ENCODE measurements around the gene COQ2.
"Not testable (repeated sequence)": the region's sequence is repeated elsewhere in the genome, so short reads cannot be mapped to it uniquely, and the experiment has no call there.

The COQ2 gene, protein sequence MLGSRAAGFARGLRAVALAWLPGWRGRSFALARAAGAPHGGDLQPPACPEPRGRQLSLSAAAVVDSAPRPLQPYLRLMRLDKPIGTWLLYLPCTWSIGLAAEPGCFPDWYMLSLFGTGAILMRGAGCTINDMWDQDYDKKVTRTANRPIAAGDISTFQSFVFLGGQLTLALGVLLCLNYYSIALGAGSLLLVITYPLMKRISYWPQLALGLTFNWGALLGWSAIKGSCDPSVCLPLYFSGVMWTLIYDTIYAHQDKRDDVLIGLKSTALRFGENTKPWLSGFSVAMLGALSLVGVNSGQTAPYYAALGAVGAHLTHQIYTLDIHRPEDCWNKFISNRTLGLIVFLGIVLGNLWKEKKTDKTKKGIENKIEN

GRCh38 chr4:83284193-83285054 lies at the start of gene COQ2:
COQ2 (minus strand) TSS chr4:83284798; CDS start chr4:83284764, 34 bp downstream.
- in situ Hi-C loops (cut with MboI; ENCODE audit: low sequenced_read_pairs) = no loop called here

DNA sequence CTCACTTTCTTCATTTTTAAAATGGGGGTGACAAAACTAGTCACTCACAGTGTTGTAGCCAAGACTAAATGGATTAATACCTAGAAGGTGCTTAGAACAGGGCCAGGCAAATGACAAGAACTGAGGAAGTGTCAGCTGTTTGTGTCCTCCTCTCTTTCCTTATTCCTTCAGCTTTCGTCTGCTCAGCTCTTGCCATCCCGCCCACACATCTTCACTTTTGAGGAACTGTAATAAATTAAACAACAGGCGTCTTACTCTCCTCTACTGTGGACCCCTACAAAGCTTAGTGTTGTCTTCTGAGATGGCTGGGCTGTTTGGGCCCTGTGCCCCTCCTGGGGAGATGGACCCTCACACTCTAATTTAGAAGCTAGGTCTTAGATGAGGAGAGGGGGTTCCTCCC lies 47.4 kb upstream of the COQ2 start:
- in situ Hi-C loops (cut with MboI; ENCODE audit: low sequenced_read_pairs) = no loop called here

DNA sequence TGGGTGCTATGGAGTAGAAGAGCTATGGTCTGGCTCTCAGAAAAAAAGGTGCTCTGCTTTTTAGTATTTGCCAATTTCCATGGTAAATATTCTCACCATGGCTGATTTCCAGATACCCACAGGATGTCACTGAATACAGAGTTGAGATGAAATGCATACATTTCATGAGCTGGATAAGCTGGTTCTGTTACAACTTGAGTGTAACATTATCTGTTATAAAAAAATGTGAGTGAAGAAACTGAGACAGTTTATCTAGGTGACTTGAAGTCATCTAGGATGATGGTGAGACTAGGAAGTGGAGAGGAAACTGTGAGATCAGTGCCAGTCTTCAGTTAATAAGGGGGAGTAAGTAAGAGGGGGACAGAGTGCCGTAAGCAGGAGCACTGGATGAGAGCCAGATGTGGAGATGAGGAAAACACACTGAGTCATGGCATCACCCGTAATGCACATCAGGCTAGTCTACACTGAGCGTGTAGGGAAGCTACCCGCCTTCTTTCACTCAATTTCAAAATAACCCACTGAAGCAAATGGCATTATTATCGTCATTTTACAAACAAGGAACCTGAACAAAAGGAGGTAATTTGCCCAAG lies 45.0 kb upstream of the COQ2 start:
- in situ Hi-C loops (cut with MboI; ENCODE audit: low sequenced_read_pairs) = no loop called here

DNA sequence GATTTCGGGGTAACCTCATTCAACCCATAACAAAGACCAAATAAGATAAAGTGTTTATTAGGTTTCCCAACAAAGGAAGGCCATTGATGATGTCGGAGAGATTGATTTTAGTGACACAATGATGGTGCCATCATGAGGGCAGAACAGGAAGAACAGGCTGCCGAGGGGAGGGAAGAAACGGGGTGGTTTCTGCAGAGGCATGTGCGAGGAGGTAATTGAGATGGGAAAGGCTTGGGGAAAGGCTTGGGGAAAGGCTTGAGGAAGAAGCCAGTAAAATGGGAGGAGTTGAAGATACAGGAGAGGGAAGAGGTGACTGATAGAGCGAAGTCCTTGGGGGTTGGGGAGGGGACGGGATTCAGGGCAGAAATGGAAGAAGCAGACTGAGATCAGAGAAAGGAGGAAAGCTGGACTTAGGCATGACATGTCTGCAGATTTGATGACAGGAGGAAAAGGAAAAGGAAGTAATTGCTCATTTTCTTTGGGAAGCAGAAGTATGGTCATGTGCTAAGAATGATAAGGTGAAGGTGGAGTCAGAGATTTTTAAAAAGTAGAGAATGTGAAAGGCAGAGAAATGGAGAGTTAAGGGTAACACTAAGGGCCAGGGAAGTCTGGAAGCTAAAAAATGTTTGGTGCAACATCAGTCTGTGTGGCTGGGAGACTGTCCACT lies 44.1 kb upstream of the COQ2 start:
- in situ Hi-C loops (cut with MboI; ENCODE audit: low sequenced_read_pairs) = no loop called here

DNA sequence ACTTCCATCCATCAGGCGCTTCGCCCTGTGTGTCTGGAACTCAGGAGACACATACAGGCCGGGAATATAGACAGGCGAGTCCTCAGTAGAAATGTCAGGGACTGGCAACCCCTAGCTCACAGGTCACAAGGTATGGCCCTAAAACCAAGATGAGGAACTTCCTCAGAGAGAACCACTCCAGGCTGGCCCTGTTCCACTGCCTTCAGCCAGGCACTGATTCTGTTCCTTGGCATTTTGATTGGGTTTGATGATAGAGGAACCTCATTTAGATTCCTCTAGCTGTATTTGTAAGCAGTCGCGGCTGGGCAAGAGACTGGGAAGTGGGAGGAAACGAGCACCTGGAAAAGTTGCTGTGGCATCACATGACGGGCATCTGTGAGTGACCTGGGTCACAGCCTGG lies 41.9 kb upstream of the COQ2 start:
- in situ Hi-C loops (cut with MboI; ENCODE audit: low sequenced_read_pairs) = no loop called here

DNA sequence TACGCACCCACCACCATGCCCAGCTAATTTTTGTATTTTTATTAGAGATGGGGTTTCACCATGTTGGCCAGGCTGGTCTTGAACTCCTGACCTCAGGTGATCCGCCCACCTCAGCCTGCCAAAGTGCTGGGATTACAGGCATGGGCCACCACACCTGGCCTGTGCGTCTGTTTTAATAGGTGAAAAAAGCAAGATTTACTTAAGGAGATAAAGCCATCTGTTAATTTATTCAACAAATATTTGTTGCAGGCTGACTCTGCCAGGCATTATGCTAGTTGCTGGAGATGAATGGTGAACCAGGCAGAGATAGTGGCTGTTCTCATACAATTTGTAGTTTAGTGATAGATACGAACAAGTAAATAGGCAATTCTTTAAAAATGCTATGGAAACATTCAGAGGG lies 40.7 kb upstream of the COQ2 start:
- in situ Hi-C loops (cut with MboI; ENCODE audit: low sequenced_read_pairs) = not testable (repeated sequence)

GRCh38 chr4:83323136-83323535 lies 38.5 kb upstream of the COQ2 start:
- in situ Hi-C loops (cut with MboI; ENCODE audit: low sequenced_read_pairs) = no loop called here

- in situ Hi-C loops (cut with MboI; ENCODE audit: low sequenced_read_pairs) = no loop called here
Measured at GRCh38 chr4:83320548-83320947, 36.0 kb upstream of the COQ2 start.

GRCh38 chr4:83318666-83319065 lies 34.1 kb upstream of the COQ2 start:
- in situ Hi-C loops (cut with MboI; ENCODE audit: low sequenced_read_pairs) = no loop called here

GRCh38 chr4:83317671-83318070 lies 33.1 kb upstream of the COQ2 start:
- in situ Hi-C loops (cut with MboI; ENCODE audit: low sequenced_read_pairs) = no loop called here

DNA sequence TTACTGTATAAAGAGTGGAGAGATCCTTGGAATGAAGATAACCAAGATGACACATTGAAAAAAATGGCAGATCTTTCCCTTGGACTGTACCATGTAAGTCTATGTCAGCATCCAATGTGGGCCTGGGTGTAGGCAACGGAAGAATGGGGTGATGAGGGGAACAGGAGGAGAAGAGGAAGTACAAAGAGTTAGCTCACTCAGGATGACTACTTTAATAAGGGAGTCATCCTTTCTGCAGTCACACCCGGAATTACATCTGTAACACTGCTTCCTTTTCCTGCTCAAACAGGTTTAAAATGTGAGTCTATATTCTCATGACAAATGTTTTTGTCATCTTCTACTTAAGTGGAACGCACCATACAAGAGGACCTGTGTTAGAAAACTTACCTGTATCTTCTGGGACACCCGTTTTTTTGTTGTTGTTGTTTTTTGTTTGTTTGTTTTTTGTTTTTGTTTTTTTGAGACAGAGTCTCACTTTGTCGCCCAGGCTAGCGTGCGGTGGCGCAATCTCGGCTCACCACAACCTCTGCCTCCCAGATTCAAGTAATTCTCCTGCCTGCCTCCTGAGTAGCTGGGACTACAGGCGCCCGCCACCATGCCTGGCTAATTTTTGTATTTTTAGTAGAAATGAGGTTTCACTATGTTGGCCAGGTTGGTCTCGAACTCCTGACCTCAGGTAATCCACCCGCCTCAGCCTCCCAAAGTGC lies 32.0 kb upstream of the COQ2 start:
- in situ Hi-C loops (cut with MboI; ENCODE audit: low sequenced_read_pairs) = no loop called here

- in situ Hi-C loops (cut with MboI; ENCODE audit: low sequenced_read_pairs) = no loop called here
Measured at GRCh38 chr4:83315341-83315870, 30.8 kb upstream of the COQ2 start.

DNA sequence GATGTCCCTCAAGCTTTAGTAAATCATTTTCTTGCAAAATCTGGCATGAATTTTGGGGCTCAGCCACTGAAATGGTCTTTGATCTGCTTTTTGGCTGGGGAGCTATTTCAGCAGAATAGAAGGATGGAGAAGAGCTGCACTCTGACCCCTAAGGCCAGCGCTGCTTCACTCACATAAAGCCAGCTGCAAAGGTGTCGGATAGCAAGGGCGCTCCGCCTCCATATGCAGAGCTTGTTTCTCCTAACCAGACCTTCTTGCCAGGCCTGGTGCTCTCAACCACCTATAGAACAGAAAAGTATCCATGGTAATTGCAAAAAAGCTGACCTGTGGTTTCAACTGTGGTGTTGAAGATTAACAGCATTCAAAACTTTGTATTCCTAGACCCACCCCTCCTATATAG lies 24.1 kb upstream of the COQ2 start:
- in situ Hi-C loops (cut with MboI; ENCODE audit: low sequenced_read_pairs) = no loop called here

DNA sequence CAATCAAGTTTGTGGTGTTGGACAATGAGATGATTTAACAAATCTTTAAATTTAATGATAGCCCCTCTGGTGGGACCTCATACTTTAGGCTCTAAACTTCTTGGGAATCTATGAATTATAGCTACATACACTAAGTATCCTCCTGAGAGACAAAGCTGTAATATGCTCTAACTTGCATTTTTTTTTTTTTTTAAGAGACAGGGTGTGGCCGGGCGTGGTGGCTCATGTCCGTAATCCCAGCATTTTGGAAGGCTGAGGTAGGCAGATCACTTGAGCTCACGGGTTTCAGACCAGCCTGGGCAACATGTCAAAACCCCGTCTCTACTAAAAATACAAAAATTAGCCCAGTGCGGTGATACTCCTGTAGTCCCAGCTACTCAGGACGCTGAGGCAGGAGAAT lies 23.3 kb upstream of the COQ2 start:
- in situ Hi-C loops (cut with MboI; ENCODE audit: low sequenced_read_pairs) = no loop called here

- in situ Hi-C loops (cut with MboI; ENCODE audit: low sequenced_read_pairs) = no loop called here
Measured at GRCh38 chr4:83305187-83305586, 20.6 kb upstream of the COQ2 start.

DNA sequence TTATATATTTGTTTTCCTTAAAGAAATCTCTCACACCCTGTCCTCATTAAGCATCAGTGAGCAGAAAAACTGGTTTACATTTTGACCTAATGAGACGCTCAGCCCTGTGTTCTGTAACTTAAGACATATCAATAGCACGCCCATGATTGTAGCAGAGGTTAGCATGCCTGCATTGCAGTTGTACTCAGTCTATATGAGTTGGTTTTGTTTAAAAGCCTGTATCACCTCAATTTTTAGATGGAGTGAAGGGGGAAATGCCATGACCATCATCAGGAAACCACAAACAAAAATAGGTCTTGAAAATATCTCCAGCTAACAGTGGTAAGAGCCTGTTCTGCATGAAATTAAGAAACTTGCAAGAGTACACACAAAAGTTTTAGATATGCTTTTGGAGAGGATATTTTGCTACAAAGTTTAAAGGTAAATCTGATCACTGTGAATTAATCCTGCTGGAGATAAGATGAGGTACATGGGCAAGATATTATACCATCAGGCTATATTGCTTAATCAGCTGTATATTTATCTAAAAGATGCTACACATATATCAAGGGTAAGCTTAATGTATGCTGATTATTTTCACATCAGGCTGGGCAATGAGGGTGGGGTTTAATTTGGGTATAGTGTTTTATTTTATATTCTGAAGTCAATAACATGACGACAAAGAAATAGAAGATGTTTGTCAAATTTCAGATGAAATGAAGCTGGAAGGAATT lies 13.1 kb upstream of the COQ2 start:
- in situ Hi-C loops (cut with MboI; ENCODE audit: low sequenced_read_pairs) = no loop called here

- in situ Hi-C loops (cut with MboI; ENCODE audit: low sequenced_read_pairs) = no loop called here
Measured at GRCh38 chr4:83293305-83294046, 8.9 kb upstream of the COQ2 start.

DNA sequence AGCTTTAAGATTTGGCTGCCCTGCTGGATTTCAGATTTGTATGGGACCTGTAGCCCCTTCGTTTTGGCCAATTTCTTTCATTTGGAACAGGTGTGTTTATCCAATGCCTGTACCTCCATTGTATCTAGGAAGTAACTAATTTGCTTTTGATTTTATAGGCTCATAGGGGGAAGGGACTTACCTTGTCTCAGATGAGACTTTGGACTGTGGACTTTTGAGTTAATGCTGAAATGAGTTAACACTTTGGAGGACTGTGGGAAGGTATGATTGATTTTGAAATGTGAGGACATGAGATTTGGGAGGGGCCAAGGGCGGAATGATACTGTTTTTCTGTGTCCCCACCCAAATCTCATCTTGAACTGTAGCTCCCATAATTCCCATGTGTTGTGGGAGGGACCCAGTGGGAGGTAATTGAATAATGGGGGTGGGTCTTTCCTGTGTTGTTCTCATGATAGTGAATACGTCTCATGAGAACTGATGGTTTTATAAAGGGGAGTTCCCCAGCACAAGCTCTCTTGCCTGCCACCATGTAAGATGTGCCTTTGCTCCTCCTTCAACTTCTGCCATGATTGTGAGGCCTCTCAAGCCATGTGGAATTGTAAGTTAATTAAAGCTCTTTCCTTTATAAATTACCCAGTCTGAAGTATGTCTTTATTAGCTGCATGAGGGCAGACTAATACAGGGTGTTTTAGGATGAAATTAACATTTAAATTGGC lies 5.6 kb upstream of the COQ2 start:
- in situ Hi-C loops (cut with MboI; ENCODE audit: low sequenced_read_pairs) = not testable (repeated sequence)
